Measurements from ENCODE around the gene PHACTR3. TPM values are rescaled to one million over a fixed set of nuclear protein-coding genes. Genes with fewer than 3 reads are reported as not detected.

Gene PHACTR3
- total RNA-seq, 4 donors from 2014 or later: 2.4 to 12.8 (median 9.7) TPM

GRCh38 chr20:59718751-59719150 lies 114.4 kb downstream of the PHACTR3 start:
- H3K36me3 ChIP-seq: no peaks in the 10 kb centered on the region
- H3K4me1 ChIP-seq: no peaks in the 10 kb centered on the region
- WGBS: 58% methylated on average over 12 of the region's 12 CpGs
- TF ChIP-seq EP300 (IDR thresholded peaks at IDR 0.05): no peak
- no peak for TF ChIP-seq CTCF (IDR thresholded peaks at IDR 0.05)
- no peak overlapping the region for H3K4me3 ChIP-seq
- no peaks in the 10 kb centered on the region for H3K9me3 ChIP-seq
- no peak overlapping the region for H3K27ac ChIP-seq
- H3K27me3 ChIP-seq: peaks cover 44% of the 10 kb centered on the region
- DNase-seq (ENCODE audit: low spot score in 2 of 2): no peak

GRCh38 chr20:59720013-59720412 lies 115.7 kb downstream of the PHACTR3 start:
- Histone ChIP-seq H3K4me3 (no peak overlapping the region), H3K4me1 (no peaks in the 10 kb centered on the region), H3K9me3 (no peaks in the 10 kb centered on the region), H3K27ac (no peak overlapping the region), H3K36me3 (no peaks in the 10 kb centered on the region), H3K27me3 (peaks cover 53% of the 10 kb centered on the region)
- no peak for DNase-seq (ENCODE audit: low spot score in 2 of 2)
- WGBS: 87% methylated on average over 10 of the region's 10 CpGs
- TF ChIP-seq POLR2AphosphoS5 (IDR thresholded peaks at IDR 0.05): no peak
- TF ChIP-seq EP300 (IDR thresholded peaks at IDR 0.05): no peak
- no peak for TF ChIP-seq CTCF (IDR thresholded peaks at IDR 0.05)
- no peak for TF ChIP-seq POLR2A (IDR thresholded peaks at IDR 0.05)

GRCh38 chr20:59721386-59721785 lies 117.0 kb downstream of the PHACTR3 start:
- TF ChIP-seq POLR2AphosphoS5 (IDR thresholded peaks at IDR 0.05): no peak
- no peak for TF ChIP-seq EP300 (IDR thresholded peaks at IDR 0.05)
- TF ChIP-seq CTCF (IDR thresholded peaks at IDR 0.05): no peak
- TF ChIP-seq POLR2A (IDR thresholded peaks at IDR 0.05): no peak
- Histone ChIP-seq H3K4me3 (no peak overlapping the region), H3K27ac (no peak overlapping the region), H3K4me1 (no peaks in the 10 kb centered on the region), H3K9me3 (no peaks in the 10 kb centered on the region), H3K27me3 (peaks cover 60% of the 10 kb centered on the region), H3K36me3 (no peaks in the 10 kb centered on the region)
- 87% methylated on average over 7 of the region's 7 CpGs for WGBS
- no peak for DNase-seq (ENCODE audit: low spot score in 2 of 2)

GRCh38 chr20:59723108-59723500 lies 118.8 kb downstream of the PHACTR3 start:
- no peak for DNase-seq (ENCODE audit: low spot score in 2 of 2)
- H3K4me3 ChIP-seq: no peak overlapping the region
- no peaks in the 10 kb centered on the region for H3K9me3 ChIP-seq
- no peaks in the 10 kb centered on the region for H3K4me1 ChIP-seq
- TF ChIP-seq POLR2A (IDR thresholded peaks at IDR 0.05) (no peak), POLR2AphosphoS5 (IDR thresholded peaks at IDR 0.05) (no peak), EP300 (IDR thresholded peaks at IDR 0.05) (no peak), CTCF (IDR thresholded peaks at IDR 0.05) (no peak)
- H3K27me3 ChIP-seq: peaks cover 52% of the 10 kb centered on the region
- H3K36me3 ChIP-seq: no peaks in the 10 kb centered on the region
- no peak overlapping the region for H3K27ac ChIP-seq
- 69% methylated on average over 5 of the region's 5 CpGs for WGBS

GRCh38 chr20:59723607-59724456 lies 119.5 kb downstream of the PHACTR3 start:
- H3K4me1 ChIP-seq: no peaks in the 10 kb centered on the region
- no peak for DNase-seq (ENCODE audit: low spot score in 2 of 2)
- whole genome bisulfite sequencing: 89% methylated on average over 19 of the region's 19 CpGs
- H3K27ac ChIP-seq: no peak overlapping the region
- H3K4me3 ChIP-seq: no peak overlapping the region
- peaks cover 49% of the 10 kb centered on the region for H3K27me3 ChIP-seq
- TF ChIP-seq POLR2AphosphoS5 (IDR thresholded peaks at IDR 0.05) (no peak), CTCF (IDR thresholded peaks at IDR 0.05) (no peak), POLR2A (IDR thresholded peaks at IDR 0.05) (no peak), EP300 (IDR thresholded peaks at IDR 0.05) (no peak)
- no peaks in the 10 kb centered on the region for H3K36me3 ChIP-seq
- H3K9me3 ChIP-seq: no peaks in the 10 kb centered on the region

Measured in suprapubic skin (tissue), 4 donors.